BE2C (cell line): ENCODE measurements around the gene ELMOD3.
"Not testable (repeated sequence)": the region's sequence is repeated elsewhere in the genome, so short reads cannot be mapped to it uniquely, and the experiment has no call there.

Source experiments
- DNase-seq: peaks from one replicate; pipeline ENCODE4 v3.0.0-alpha.2; 2020
- H3K27me3 ChIP-seq: fragments of 250-450 bp; sonication (Bioruptor Pico); 2 replicates; pipeline ENCODE4 v1.5.1; 2020; ENCODE audit warnings: mild to moderate bottlenecking
- H3K36me3 ChIP-seq: fragments of 250-450 bp; sonication (Bioruptor Pico); 2 replicates; pipeline ENCODE4 v1.5.1; 2020; ENCODE audit warnings: mild to moderate bottlenecking
- H3K4me1 ChIP-seq: fragments of 250-450 bp; sonication (Bioruptor Pico); 2 replicates; pipeline ENCODE4 v1.5.1; 2020
- H3K4me3 ChIP-seq: 2 replicates; pipeline ENCODE4 v1.5.1; 2011; ENCODE audit warnings: low read depth, low read length
- H3K9me3 ChIP-seq: fragments of 250-450 bp; sonication (Bioruptor Pico); 2 replicates; pipeline ENCODE4 v1.5.1; 2020
- CTCF ChIP-seq: IDR thresholded peaks from 2 replicates; pipeline ENCODE4 v1.5.1; 2012; ENCODE audit warnings: mild to moderate bottlenecking, low read depth, low read length

ELMOD3 gene

GRCh38 chr2:85353876-85354285 lies 688 bp upstream of the ELMOD3 start:
- no peak for TF ChIP-seq CTCF
- no peak for DNase-seq
- no peaks in the 10 kb centered on the region for H3K4me1 ChIP-seq
- peak overlapping the region; percentile 91 for H3K4me3 ChIP-seq
- H3K27me3 ChIP-seq = no peaks in the 10 kb centered on the region
- no peaks in the 10 kb centered on the region for H3K9me3 ChIP-seq
- no peaks in the 10 kb centered on the region for H3K36me3 ChIP-seq

GRCh38 chr2:85355073-85355410 lies 473 bp downstream of the ELMOD3 start:
- H3K9me3 ChIP-seq = no peaks in the 10 kb centered on the region
- DNase-seq = no peak
- no peaks in the 10 kb centered on the region for H3K27me3 ChIP-seq
- H3K4me1 ChIP-seq = no peaks in the 10 kb centered on the region
- TF ChIP-seq CTCF = no peak
- H3K36me3 ChIP-seq = no peaks in the 10 kb centered on the region
- peak overlapping the region; percentile 91 for H3K4me3 ChIP-seq

- TF ChIP-seq CTCF = no peak
- H3K4me3 ChIP-seq = peak overlapping the region; percentile 91
- no peaks in the 10 kb centered on the region for H3K36me3 ChIP-seq
- no peaks in the 10 kb centered on the region for H3K27me3 ChIP-seq
- DNase-seq = no peak
- no peaks in the 10 kb centered on the region for H3K9me3 ChIP-seq
- no peaks in the 10 kb centered on the region for H3K4me1 ChIP-seq
These were observed 952 bp downstream of the ELMOD3 start for GRCh38 chr2:85355521-85355920.

- Histone ChIP-seq H3K27me3 (no peaks in the 10 kb centered on the region), H3K9me3 (no peaks in the 10 kb centered on the region), H3K4me3 (no peak overlapping the region), H3K4me1 (no peaks in the 10 kb centered on the region), H3K36me3 (no peaks in the 10 kb centered on the region)
- TF ChIP-seq CTCF = no peak
- no peak for DNase-seq
These were observed 1.6 kb downstream of the ELMOD3 start for GRCh38 chr2:85356186-85356585.

- TF ChIP-seq CTCF = no peak
- Histone ChIP-seq H3K4me3 (no peak overlapping the region), H3K4me1 (no peaks in the 10 kb centered on the region), H3K27me3 (no peaks in the 10 kb centered on the region), H3K36me3 (no peaks in the 10 kb centered on the region), H3K9me3 (no peaks in the 10 kb centered on the region)
- DNase-seq = no peak
These were observed 3.2 kb downstream of the ELMOD3 start for GRCh38 chr2:85357736-85358135.

GRCh38 chr2:85362653-85363387 lies 8.3 kb downstream of the ELMOD3 start:
- H3K9me3 ChIP-seq, H3K4me3 ChIP-seq, H3K4me1 ChIP-seq, DNase-seq, H3K36me3 ChIP-seq, H3K27me3 ChIP-seq: not testable (repeated sequence)

GRCh38 chr2:85367180-85367579 lies 12.6 kb downstream of the ELMOD3 start:
- Histone ChIP-seq H3K4me3 (no peak overlapping the region), H3K36me3 (no peaks in the 10 kb centered on the region)
- TF ChIP-seq CTCF = no peak

More at GRCh38 chr2:85367180-85367579, 12.6 kb downstream of the ELMOD3 start:
- no peaks in the 10 kb centered on the region for H3K4me1 ChIP-seq
- no peak for DNase-seq
- H3K27me3 ChIP-seq = no peaks in the 10 kb centered on the region
- no peaks in the 10 kb centered on the region for H3K9me3 ChIP-seq
